ENCODE results near the gene OR51B6. TPM values are rescaled to one million over a fixed set of nuclear protein-coding genes. Genes with fewer than 3 reads are reported as not detected.

OR51B6 gene
- total and polyA plus RNA-seq, 2 experiments from 2014 or later, result not detected

DNA sequence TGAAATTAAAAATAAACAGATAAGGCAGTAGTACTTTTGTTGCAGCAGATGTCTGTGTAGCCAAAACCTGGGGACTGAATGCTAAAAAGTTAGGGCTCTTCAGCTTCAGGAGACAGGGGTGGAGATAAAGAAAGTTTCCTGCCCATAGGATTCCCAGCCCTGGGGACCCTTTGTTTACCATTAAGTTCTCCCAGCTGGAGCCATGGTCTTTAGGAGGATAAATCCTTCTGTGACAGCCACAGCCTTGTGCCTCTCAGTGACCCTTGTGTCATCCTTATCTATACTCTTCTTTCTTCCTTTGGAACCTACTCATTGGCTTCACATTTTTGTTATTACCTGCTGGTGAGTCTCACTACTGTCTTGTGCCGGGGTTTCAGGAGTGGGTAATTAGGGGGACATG is 32.3 kb downstream of the OR51B6 start, which contains the start of gene OR51M1:
OR51M1 (plus strand) TSS at position 237 of the 400 bp plus-strand sequence. CDS start 5,587 bp downstream, outside the sequence.
- Histone ChIP-seq H3K27ac (no peak within 1 kb of the TSS), H3K9me3 (ENCODE audit: low read depth) (no peaks in the 10 kb centered on the region), H3K4me3 (no peak within 1 kb of the TSS), H3K9ac (no peak within 1 kb of the TSS), H2AFZ (no peak within 1 kb of the TSS), H3K9me2 (ENCODE audit: insufficient read depth) (no peaks in the 10 kb centered on the region), H3F3A (ENCODE audit: insufficient read depth) (no peaks in the 10 kb centered on the region), H3K27me3 (replicated peaks; ENCODE audit: insufficient read depth) (peaks cover 4% of the 10 kb centered on the region; the same call in 1 of the 2 replicates), H3K4me1 (ENCODE audit: insufficient read depth) (no peaks in the 10 kb centered on the region), H3K79me2 (ENCODE audit: insufficient read depth) (no peaks in the 10 kb centered on the region), H4K20me1 (ENCODE audit: insufficient read depth) (no peaks in the 10 kb centered on the region), H3K36me3 (ENCODE audit: low read depth) (no peaks in the 10 kb centered on the region), H3K4me2 (ENCODE audit: unreplicated experiment) (no peak within 1 kb of the TSS)
- 44 to 50% methylated on average over 1 of the region's 1 CpG for WGBS, 2 experiments (ENCODE audit: low coverage in 1 of 2, low lambda C conversion rate in 2 of 2, missing lambda C conversion rate in 2 of 2)
- no peak for TF ChIP-seq EZH2phosphoT487 (IDR thresholded peaks at IDR 0.05; ENCODE audit: insufficient read depth, low read depth)
- TF ChIP-seq EZH2 (IDR thresholded peaks at IDR 0.05; ENCODE audit: insufficient read depth, poor library complexity, severe bottlenecking), result no peak
- DNase-seq, result no peak
- in situ Hi-C loops (cut with MboI), result loop anchor here (10.0 to 25.0 kb wide), 2 partner anchors 259 to 746 kb away; partner anchors contain the start of genes OR51D1 and OR51E1

DNA sequence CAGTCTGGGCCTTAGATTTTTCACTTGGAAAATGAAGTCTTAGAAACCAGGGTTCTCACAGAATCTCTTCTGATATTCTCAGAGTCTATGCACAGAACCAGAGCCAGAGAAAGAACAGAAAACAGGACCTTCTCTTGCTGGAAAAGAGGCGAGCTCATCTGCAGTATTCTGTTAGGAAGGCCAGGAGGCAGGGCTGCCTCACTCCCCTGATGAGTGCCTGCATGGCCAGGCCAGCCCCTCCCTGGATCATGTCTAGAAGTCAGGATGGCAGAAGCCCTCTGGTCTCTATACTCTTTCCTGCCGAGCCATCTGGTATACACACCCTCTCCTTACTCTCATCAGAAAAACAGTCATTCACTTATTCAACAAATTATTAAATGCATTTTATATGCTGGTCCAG is 33.0 kb downstream of the OR51B6 start:
- Histone ChIP-seq H3F3A (ENCODE audit: insufficient read depth) (no peaks in the 10 kb centered on the region), H3K27ac (no peak overlapping the region), H3K4me3 (no peak overlapping the region), H2AFZ (no peak overlapping the region), H3K9me3 (ENCODE audit: low read depth) (no peaks in the 10 kb centered on the region), H3K4me1 (ENCODE audit: insufficient read depth) (no peaks in the 10 kb centered on the region), H3K9me2 (ENCODE audit: insufficient read depth) (no peaks in the 10 kb centered on the region), H4K20me1 (ENCODE audit: insufficient read depth) (no peaks in the 10 kb centered on the region), H3K79me2 (ENCODE audit: insufficient read depth) (no peaks in the 10 kb centered on the region), H3K36me3 (ENCODE audit: low read depth) (no peaks in the 10 kb centered on the region), H3K4me2 (ENCODE audit: unreplicated experiment) (no peak overlapping the region), H3K9ac (no peak overlapping the region), H3K27me3 (replicated peaks; ENCODE audit: insufficient read depth) (peaks cover 6% of the 10 kb centered on the region; the same call in 1 of the 2 replicates)
- no peak for DNase-seq
- in situ Hi-C loops (cut with MboI), result loop anchor here (10.0 to 25.0 kb wide), 2 partner anchors 260 to 747 kb away; partner anchors contain the start of genes OR51D1 and OR51E1
- TF ChIP-seq EZH2phosphoT487 (IDR thresholded peaks at IDR 0.05; ENCODE audit: insufficient read depth, low read depth) (no peak), EZH2 (IDR thresholded peaks at IDR 0.05; ENCODE audit: insufficient read depth, poor library complexity, severe bottlenecking) (no peak)
- 25 to 45% methylated on average over 2 of the region's 2 CpGs for WGBS, 2 experiments (ENCODE audit: low coverage in 1 of 2, low lambda C conversion rate in 2 of 2, missing lambda C conversion rate in 2 of 2)

DNA sequence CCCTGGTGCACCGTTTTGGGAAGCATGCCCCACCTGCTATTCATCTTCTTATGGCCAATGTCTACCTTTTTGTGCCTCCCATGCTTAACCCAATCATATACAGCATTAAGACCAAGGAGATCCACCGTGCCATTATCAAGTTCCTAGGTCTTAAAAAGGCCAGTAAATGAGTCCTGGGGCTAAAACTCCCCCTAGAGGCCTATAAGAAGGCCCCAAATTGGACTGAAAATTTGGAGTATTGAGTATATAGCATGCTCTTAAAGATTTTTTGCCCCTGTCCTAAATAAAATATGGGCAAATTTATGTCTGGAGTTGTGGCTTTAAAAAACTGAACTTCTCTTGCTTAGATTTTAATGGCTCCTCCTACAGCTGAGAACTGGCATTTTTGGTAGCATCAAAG is 38.9 kb downstream of the OR51B6 start:
- H3K4me3 ChIP-seq, result no peak overlapping the region
- no peaks in the 10 kb centered on the region for H4K20me1 ChIP-seq (ENCODE audit: insufficient read depth)
- in situ Hi-C loops (cut with MboI), result loop anchor here (25.0 kb wide), 1 partner anchor 753 kb away; the partner anchor contains the start of genes OR51D1 and OR51E1
- 32 to 39% methylated on average over 2 of the region's 2 CpGs for WGBS, 2 experiments (ENCODE audit: low coverage in 1 of 2, low lambda C conversion rate in 2 of 2, missing lambda C conversion rate in 2 of 2)
- peaks cover 6% of the 10 kb centered on the region; the same call in 1 of the 2 replicates for H3K27me3 ChIP-seq (replicated peaks; ENCODE audit: insufficient read depth)
- H3K9me2 ChIP-seq (ENCODE audit: insufficient read depth), result no peaks in the 10 kb centered on the region
- H3K4me1 ChIP-seq (ENCODE audit: insufficient read depth), result no peaks in the 10 kb centered on the region
- H3K9me3 ChIP-seq (ENCODE audit: low read depth), result no peaks in the 10 kb centered on the region
- no peak overlapping the region for H2AFZ ChIP-seq
- H3K79me2 ChIP-seq (ENCODE audit: insufficient read depth), result no peaks in the 10 kb centered on the region
- H3K4me2 ChIP-seq (ENCODE audit: unreplicated experiment), result no peak overlapping the region
- no peaks in the 10 kb centered on the region for H3F3A ChIP-seq (ENCODE audit: insufficient read depth)
- DNase-seq, result no peak
- no peak overlapping the region for H3K9ac ChIP-seq
- no peak overlapping the region for H3K27ac ChIP-seq
- H3K36me3 ChIP-seq (ENCODE audit: low read depth), result no peaks in the 10 kb centered on the region
- TF ChIP-seq EZH2phosphoT487 (IDR thresholded peaks at IDR 0.05; ENCODE audit: insufficient read depth, low read depth) (no peak), EZH2 (IDR thresholded peaks at IDR 0.05; ENCODE audit: insufficient read depth, poor library complexity, severe bottlenecking) (no peak)

DNA sequence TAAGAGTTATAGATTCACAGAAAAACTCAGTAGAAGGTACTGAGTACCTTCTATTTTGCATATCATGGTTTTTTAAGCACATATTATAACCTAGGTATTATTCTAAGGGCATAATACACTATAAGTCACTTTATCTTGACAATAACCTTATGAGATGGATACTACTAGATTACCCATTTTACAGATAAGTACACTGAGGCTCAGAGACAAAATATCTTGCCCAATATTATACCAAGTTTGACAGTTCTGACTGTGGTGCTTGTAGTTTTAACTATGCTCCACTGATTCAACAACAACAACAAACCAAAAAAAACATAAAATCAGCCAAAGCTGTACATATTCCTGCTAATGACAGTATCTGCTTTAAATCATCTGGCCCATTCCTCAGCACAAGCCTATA is 42.8 kb downstream of the OR51B6 start:
- H3K4me2 ChIP-seq (ENCODE audit: unreplicated experiment), result no peak overlapping the region
- H4K20me1 ChIP-seq (ENCODE audit: insufficient read depth), result no peaks in the 10 kb centered on the region
- TF ChIP-seq EZH2 (IDR thresholded peaks at IDR 0.05; ENCODE audit: insufficient read depth, poor library complexity, severe bottlenecking), result no peak
- no peak for TF ChIP-seq EZH2phosphoT487 (IDR thresholded peaks at IDR 0.05; ENCODE audit: insufficient read depth, low read depth)
- no peaks in the 10 kb centered on the region for H3K36me3 ChIP-seq (ENCODE audit: low read depth)
- H3K9ac ChIP-seq, result no peak overlapping the region
- no peaks in the 10 kb centered on the region for H3F3A ChIP-seq (ENCODE audit: insufficient read depth)
- H2AFZ ChIP-seq, result no peak overlapping the region
- H3K27ac ChIP-seq, result no peak overlapping the region
- H3K79me2 ChIP-seq (ENCODE audit: insufficient read depth), result no peaks in the 10 kb centered on the region
- no peaks in the 10 kb centered on the region for H3K9me2 ChIP-seq (ENCODE audit: insufficient read depth)
- H3K4me1 ChIP-seq (ENCODE audit: insufficient read depth), result no peaks in the 10 kb centered on the region
- H3K27me3 ChIP-seq (replicated peaks; ENCODE audit: insufficient read depth), result no peaks in the 10 kb centered on the region
- no peak for DNase-seq
- in situ Hi-C loops (cut with MboI), result loop anchor here (25.0 kb wide), 1 partner anchor 757 kb away; the partner anchor contains the start of genes OR51D1 and OR51E1
- no peak overlapping the region for H3K4me3 ChIP-seq
- no peaks in the 10 kb centered on the region for H3K9me3 ChIP-seq (ENCODE audit: low read depth)

DNA sequence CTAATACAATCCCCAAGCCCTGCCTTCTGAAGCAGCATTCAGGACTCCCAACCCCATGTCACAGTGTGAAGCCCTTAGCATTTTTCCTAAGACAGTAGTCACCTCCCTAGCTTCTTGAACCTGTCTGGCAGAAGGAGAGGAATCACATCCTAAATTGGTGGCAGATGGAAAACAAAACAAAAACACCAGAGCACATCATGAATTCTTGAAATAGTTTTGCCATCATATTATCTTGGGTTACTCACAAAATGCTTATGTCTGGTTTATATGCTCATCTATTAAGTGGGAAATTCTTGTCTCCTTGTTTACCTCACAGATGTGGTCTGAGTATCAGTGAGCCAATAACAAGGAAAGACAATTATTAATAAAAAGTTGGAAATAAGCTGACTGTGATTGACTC is 47.6 kb downstream of the OR51B6 start:
- H4K20me1 ChIP-seq (ENCODE audit: insufficient read depth), result no peaks in the 10 kb centered on the region
- in situ Hi-C loops (cut with MboI), result loop anchor here (25.0 kb wide), 1 partner anchor 762 kb away; the partner anchor contains the start of genes OR51D1 and OR51E1
- no peak overlapping the region for H3K4me3 ChIP-seq
- no peak overlapping the region for H3K4me2 ChIP-seq (ENCODE audit: unreplicated experiment)
- TF ChIP-seq EZH2 (IDR thresholded peaks at IDR 0.05; ENCODE audit: insufficient read depth, poor library complexity, severe bottlenecking), result no peak
- H3K27ac ChIP-seq, result no peak overlapping the region
- H3F3A ChIP-seq (ENCODE audit: insufficient read depth), result no peaks in the 10 kb centered on the region
- H3K79me2 ChIP-seq (ENCODE audit: insufficient read depth), result no peaks in the 10 kb centered on the region
- no peak overlapping the region for H2AFZ ChIP-seq
- no peaks in the 10 kb centered on the region for H3K27me3 ChIP-seq (replicated peaks; ENCODE audit: insufficient read depth)
- H3K4me1 ChIP-seq (ENCODE audit: insufficient read depth), result no peaks in the 10 kb centered on the region
- H3K9me2 ChIP-seq (ENCODE audit: insufficient read depth), result no peaks in the 10 kb centered on the region
- no peaks in the 10 kb centered on the region for H3K9me3 ChIP-seq (ENCODE audit: low read depth)
- no peak overlapping the region for H3K9ac ChIP-seq
- H3K36me3 ChIP-seq (ENCODE audit: low read depth), result no peaks in the 10 kb centered on the region
- no peak for DNase-seq

Small RNA genes within 50 kb of the gene (small RNA-seq; reads per million reads assigned to genes)
- not detected for gene AC104389.3 (ENCODE audit: low read depth, low replicate concordance)

Other genes starting within 250 kb of the OR51B6 start
- gene OR52A5, start 213.2 kb upstream of the OR51B6 start, total RNA-seq (2014; rRNA removed; shearing (Covaris generic)), result not detected in 2 replicates
- gene OR52A5, start 213.2 kb upstream of the OR51B6 start, polyA plus RNA-seq (2016; fragmentation: Nextera tagmentation; extraction: Ambion mirVana), result not detected in 2 replicates
- gene OR52A1, start 196.8 kb upstream of the OR51B6 start, total RNA-seq (2014; rRNA removed; shearing (Covaris generic)), result not detected in 2 replicates
- not detected in 2 replicates for gene OR52A1, start 196.8 kb upstream of the OR51B6 start, polyA plus RNA-seq (2016; fragmentation: Nextera tagmentation; extraction: Ambion mirVana)
- gene OR51V1, start 150.8 kb upstream of the OR51B6 start, total RNA-seq (2014; rRNA removed; shearing (Covaris generic)), result not detected in 2 replicates
- gene OR51V1, start 150.8 kb upstream of the OR51B6 start, polyA plus RNA-seq (2016; fragmentation: Nextera tagmentation; extraction: Ambion mirVana), result not detected in 2 replicates
- gene HBB, start 124.4 kb upstream of the OR51B6 start, total RNA-seq (2014; rRNA removed; shearing (Covaris generic)), result not detected in 2 replicates
- not detected in 2 replicates for gene HBB, start 124.4 kb upstream of the OR51B6 start, polyA plus RNA-seq (2016; fragmentation: Nextera tagmentation; extraction: Ambion mirVana)
- not detected in 2 replicates for gene HBD, start 117.0 kb upstream of the OR51B6 start, total RNA-seq (2014; rRNA removed; shearing (Covaris generic))
- not detected in 2 replicates for gene HBD, start 117.0 kb upstream of the OR51B6 start, polyA plus RNA-seq (2016; fragmentation: Nextera tagmentation; extraction: Ambion mirVana)
- not detected in 2 replicates for gene HBG1, start 101.7 kb upstream of the OR51B6 start, total RNA-seq (2014; rRNA removed; shearing (Covaris generic))
- not detected in 2 replicates for gene HBG1, start 101.7 kb upstream of the OR51B6 start, polyA plus RNA-seq (2016; fragmentation: Nextera tagmentation; extraction: Ambion mirVana)
- not detected in 2 replicates for gene HBG2, start 96.7 kb upstream of the OR51B6 start, total RNA-seq (2014; rRNA removed; shearing (Covaris generic))
- gene HBG2, start 96.7 kb upstream of the OR51B6 start, polyA plus RNA-seq (2016; fragmentation: Nextera tagmentation; extraction: Ambion mirVana), result not detected in 2 replicates
- not detected in 2 replicates for gene HBE1, start 81.6 kb upstream of the OR51B6 start, total RNA-seq (2014; rRNA removed; shearing (Covaris generic))
- gene HBE1, start 81.6 kb upstream of the OR51B6 start, polyA plus RNA-seq (2016; fragmentation: Nextera tagmentation; extraction: Ambion mirVana), result not detected in 2 replicates
- not detected in 2 replicates for gene OR51B4, start 49.6 kb upstream of the OR51B6 start, total RNA-seq (2014; rRNA removed; shearing (Covaris generic))
- gene OR51B4, start 49.6 kb upstream of the OR51B6 start, polyA plus RNA-seq (2016; fragmentation: Nextera tagmentation; extraction: Ambion mirVana), result not detected in 2 replicates
- not detected in 2 replicates for gene OR51B2, start 27.2 kb upstream of the OR51B6 start, total RNA-seq (2014; rRNA removed; shearing (Covaris generic))
- gene OR51B2, start 27.2 kb upstream of the OR51B6 start, polyA plus RNA-seq (2016; fragmentation: Nextera tagmentation; extraction: Ambion mirVana), result not detected in 2 replicates
- gene OR51B5, start 8.0 kb upstream of the OR51B6 start, total RNA-seq (2014; rRNA removed; shearing (Covaris generic)), result not detected in 2 replicates
- not detected in 2 replicates for gene OR51B5, start 8.0 kb upstream of the OR51B6 start, polyA plus RNA-seq (2016; fragmentation: Nextera tagmentation; extraction: Ambion mirVana)
- not detected in 2 replicates for gene OR51M1, start 32.3 kb downstream of the OR51B6 start, total RNA-seq (2014; rRNA removed; shearing (Covaris generic))
- gene OR51M1, start 32.3 kb downstream of the OR51B6 start, polyA plus RNA-seq (2016; fragmentation: Nextera tagmentation; extraction: Ambion mirVana), result not detected in 2 replicates
- gene OR51Q1, start 70.6 kb downstream of the OR51B6 start, total RNA-seq (2014; rRNA removed; shearing (Covaris generic)), result not detected in 2 replicates
- not detected in 2 replicates for gene OR51Q1, start 70.6 kb downstream of the OR51B6 start, polyA plus RNA-seq (2016; fragmentation: Nextera tagmentation; extraction: Ambion mirVana)
- not detected in 2 replicates for gene OR51I1, start 90.0 kb downstream of the OR51B6 start, total RNA-seq (2014; rRNA removed; shearing (Covaris generic))
- gene OR51I1, start 90.0 kb downstream of the OR51B6 start, polyA plus RNA-seq (2016; fragmentation: Nextera tagmentation; extraction: Ambion mirVana), result not detected in 2 replicates
- not detected in 2 replicates for gene OR51I2, start 97.8 kb downstream of the OR51B6 start, total RNA-seq (2014; rRNA removed; shearing (Covaris generic))
- gene OR51I2, start 97.8 kb downstream of the OR51B6 start, polyA plus RNA-seq (2016; fragmentation: Nextera tagmentation; extraction: Ambion mirVana), result not detected in 2 replicates
- not detected in 2 replicates for gene OR52D1, start 137.2 kb downstream of the OR51B6 start, total RNA-seq (2014; rRNA removed; shearing (Covaris generic))
- gene OR52D1, start 137.2 kb downstream of the OR51B6 start, polyA plus RNA-seq (2016; fragmentation: Nextera tagmentation; extraction: Ambion mirVana), result not detected in 2 replicates
- not detected in 2 replicates for gene UBQLN3, start 158.4 kb downstream of the OR51B6 start, total RNA-seq (2014; rRNA removed; shearing (Covaris generic))
- gene UBQLN3, start 158.4 kb downstream of the OR51B6 start, polyA plus RNA-seq (2016; fragmentation: Nextera tagmentation; extraction: Ambion mirVana), result not detected in 2 replicates
- 0.32 TPM in 1 of 2 replicates, not detected in the other for gene UBQLNL, start 165.2 kb downstream of the OR51B6 start, total RNA-seq (2014; rRNA removed; shearing (Covaris generic))
- gene UBQLNL, start 165.2 kb downstream of the OR51B6 start, polyA plus RNA-seq (2016; fragmentation: Nextera tagmentation; extraction: Ambion mirVana), result 0.20 TPM in 1 of 2 replicates, not detected in the other
- not detected in 2 replicates for gene OR52H1, start 197.0 kb downstream of the OR51B6 start, total RNA-seq (2014; rRNA removed; shearing (Covaris generic))
- gene OR52H1, start 197.0 kb downstream of the OR51B6 start, polyA plus RNA-seq (2016; fragmentation: Nextera tagmentation; extraction: Ambion mirVana), result not detected in 2 replicates
- gene OR52B6, start 229.4 kb downstream of the OR51B6 start, total RNA-seq (2014; rRNA removed; shearing (Covaris generic)), result not detected in 2 replicates
- not detected in 2 replicates for gene OR52B6, start 229.4 kb downstream of the OR51B6 start, polyA plus RNA-seq (2016; fragmentation: Nextera tagmentation; extraction: Ambion mirVana)
- 2.3 and 3.6 TPM in 2 replicates for gene TRIM6, start 245.1 kb downstream of the OR51B6 start, total RNA-seq (2014; rRNA removed; shearing (Covaris generic))
- gene TRIM6, start 245.1 kb downstream of the OR51B6 start, polyA plus RNA-seq (2016; fragmentation: Nextera tagmentation; extraction: Ambion mirVana), result 1.9 and 2.2 TPM in 2 replicates

All from GM23248 (cell line).